HG02763 (cell line): Measurements from ENCODE around the gene SETBP1.
A peak's percentile ranks its signal among the peaks of the same experiment; 100 is the strongest.

Source experiments
- ATAC-seq: cut with Tn5 transposase; IDR thresholded peaks from one replicate; pipeline ENCODE4 v1.9.1; 2021; ENCODE audit warnings: mild to moderate bottlenecking, moderate library complexity; ENCODE audit not compliant: unreplicated experiment

SETBP1 gene

GRCh38 chr18:44679056-44679913 lies 1.4 kb upstream of the SETBP1 start:
- ATAC-seq = peak; percentile 91

- peak; percentile 1 for ATAC-seq
Measured at GRCh38 chr18:44679914-44680272, 795 bp upstream of the SETBP1 start.

DNA sequence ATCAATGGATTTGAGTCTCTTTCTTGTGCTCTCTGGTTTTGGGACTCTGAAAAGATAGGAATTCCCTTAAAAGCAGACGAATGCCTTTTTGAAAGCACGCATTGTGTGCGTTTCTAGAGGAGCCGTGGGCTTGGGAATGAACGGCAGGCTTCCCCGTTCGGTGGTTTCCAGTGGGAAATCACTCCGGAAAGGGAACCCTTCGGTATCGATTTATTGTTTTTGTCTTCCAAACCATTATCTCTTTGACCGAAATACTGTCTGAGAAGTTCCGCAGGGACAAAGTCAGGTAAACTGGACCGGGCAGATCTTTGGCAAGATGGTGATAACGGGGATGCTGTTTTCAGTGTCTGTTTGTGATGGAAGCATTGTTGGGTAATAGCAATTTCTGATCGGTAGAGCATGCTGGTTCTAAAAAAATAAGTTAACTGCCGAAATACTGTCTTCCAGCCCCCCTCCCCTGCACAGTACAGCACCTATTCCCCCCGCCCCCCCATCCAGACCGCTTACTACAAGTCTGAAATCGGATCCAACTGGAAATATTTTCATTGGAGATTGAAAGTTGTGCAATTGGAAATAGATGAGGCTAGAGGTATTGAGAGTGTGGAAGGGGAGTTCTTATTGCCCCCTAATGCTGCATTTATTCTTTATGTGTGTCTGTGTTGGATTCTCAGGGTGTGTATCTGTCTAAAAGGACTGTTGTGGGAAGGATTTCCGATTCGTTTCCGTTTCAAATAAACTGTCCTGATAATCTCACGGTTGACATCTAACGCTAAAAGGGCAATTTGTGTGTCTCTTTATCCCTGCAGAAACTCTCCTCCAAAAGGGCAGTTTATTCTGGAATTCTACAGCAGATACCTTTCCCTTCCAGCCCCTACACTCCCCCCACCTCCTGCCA lies 635 bp downstream of the SETBP1 start:
- no peak for ATAC-seq

GRCh38 chr18:44682201-44682870 lies 1.6 kb downstream of the SETBP1 start:
- ATAC-seq = no peak

DNA sequence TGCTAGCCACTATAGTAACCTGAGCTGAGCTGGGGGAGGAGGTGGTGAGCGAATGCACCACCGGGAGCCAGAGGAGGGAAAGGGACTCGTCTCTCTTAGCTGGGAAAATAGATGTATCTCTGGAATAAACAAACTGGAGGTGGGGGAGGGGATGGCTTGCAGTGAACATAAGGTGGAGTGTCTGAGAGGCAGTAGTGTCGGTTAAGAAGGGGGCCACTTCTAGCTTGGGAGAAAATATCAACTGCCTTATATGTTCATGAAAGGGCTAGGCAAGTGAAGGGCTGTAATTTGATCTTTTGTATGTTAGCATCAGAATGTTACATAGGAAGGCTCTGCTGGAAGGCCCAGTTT lies 2.2 kb downstream of the SETBP1 start:
- no peak for ATAC-seq

DNA sequence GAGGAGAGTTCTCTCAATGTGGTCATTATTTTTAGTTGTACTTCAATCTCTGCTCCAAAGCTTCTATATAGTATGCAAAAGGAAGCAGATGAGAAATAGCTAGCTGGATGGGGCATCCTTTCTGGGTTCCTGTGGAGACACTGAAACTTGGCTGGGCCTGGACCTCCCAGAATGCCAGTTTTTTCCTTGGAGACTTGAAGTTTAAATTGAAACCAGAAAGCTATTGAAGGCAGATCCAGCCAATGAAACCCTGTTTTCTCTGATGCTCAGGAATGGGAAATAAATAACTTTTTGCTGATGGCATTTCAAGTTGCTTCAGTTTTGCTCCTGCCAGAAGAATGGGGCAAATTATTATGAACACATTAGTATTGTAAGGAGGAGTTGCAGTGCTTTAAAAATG lies 2.9 kb downstream of the SETBP1 start:
- ATAC-seq = no peak

DNA sequence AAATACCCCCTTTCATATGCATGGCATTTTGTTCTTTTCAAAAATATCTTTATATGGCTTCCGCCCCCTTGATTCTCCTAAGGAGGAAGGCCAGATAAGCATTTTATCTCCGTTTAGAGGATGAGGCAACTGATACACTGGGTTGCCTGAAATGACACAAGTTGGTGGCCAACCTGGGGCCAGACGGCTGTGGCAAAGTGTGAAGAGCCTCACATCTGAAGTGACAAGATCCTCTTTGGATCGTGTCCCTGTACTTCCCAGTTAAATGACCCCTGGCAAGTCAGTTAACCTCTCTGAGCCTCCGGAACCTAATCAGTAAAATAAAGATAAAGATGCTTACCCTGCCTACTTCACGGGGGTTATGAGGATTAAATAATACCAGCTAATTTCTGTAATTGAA lies 4.6 kb downstream of the SETBP1 start:
- no peak for ATAC-seq

- ATAC-seq = no peak
Measured at GRCh38 chr18:44686156-44686555, 5.5 kb downstream of the SETBP1 start.

GRCh38 chr18:44687421-44687820 lies 6.7 kb downstream of the SETBP1 start:
- no peak for ATAC-seq

- no peak for ATAC-seq
Measured at GRCh38 chr18:44689736-44690135, 9.0 kb downstream of the SETBP1 start.

DNA sequence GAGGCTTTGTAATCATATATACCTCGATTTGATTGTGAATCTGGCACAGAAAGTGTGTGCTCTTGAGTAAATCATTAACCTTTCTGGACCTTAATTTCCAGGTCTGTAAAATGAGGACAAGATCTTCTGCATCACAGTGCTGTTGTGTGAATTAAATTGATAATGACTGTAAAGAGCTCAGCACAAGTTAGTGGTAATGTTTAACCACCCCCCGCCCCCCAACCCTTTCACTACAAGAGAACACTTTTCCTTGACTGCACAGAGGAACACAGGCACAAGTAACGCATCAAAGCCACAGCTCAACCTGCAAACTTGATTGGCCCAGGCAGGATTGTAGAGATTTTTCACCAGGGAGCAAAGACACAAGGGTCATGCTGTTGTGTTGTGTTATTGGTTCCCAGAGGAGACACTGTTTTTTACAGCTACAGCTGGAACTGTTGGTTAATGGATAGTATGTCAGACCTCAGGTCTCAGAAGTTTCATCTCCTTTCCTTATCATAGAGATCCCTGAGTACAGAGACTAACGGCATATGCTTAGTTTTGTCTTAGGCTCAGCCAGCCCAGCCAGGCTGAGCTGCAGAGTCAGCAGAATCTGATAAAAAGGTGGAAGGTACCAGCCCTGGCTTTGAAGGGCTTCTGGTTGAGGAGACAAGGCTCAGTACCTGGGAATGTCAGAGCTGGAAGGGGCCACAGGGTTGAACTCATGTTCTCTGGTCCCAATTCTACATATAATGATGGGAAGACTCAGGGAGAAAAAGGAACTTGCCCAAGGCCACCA lies 10.6 kb downstream of the SETBP1 start:
- no peak for ATAC-seq

- no peak for ATAC-seq
Measured at GRCh38 chr18:44693030-44693784, 12.5 kb downstream of the SETBP1 start.

DNA sequence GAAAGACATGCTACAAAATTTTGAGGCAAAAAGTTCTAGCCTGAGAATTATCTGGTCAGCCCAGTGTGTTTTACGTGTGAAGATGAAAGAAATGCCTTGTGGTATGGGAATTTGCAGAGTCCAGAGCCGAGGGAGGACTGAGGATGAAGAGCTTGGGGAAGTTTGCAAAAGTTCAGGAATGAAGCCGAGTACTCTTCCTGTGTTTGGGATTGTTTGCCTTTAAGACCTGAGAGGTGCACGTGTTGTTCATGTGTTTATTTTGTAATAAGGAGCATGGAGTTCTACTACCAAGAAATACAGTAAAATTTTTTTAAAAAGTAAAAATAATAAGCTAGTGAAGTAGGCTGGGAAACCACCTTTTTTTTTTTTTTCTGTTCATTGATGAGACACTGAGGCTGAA lies 14.8 kb downstream of the SETBP1 start:
- no peak for ATAC-seq

DNA sequence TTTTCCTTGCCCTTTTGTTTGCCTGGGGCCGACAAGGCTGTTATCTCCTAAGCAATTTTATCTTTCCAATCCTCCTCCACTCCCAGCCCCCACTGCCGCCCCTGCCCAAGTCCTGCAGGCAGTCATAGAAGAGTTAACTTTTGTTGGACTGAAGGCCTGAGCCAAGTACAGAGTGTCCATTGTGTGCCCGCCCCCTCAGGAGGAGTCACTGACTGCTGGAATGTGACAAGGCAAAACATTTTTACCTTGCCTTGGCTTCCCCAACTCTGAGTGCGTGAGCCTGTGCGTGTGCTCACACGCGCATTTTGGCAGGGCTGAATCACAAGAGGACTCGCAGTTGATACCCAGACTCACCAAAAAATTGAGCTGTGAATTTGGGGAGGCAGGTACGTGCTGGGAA lies 16.2 kb downstream of the SETBP1 start:
- ATAC-seq = no peak

GRCh38 chr18:44697315-44697714 lies 16.6 kb downstream of the SETBP1 start:
- no peak for ATAC-seq

GRCh38 chr18:44698518-44698917 lies 17.8 kb downstream of the SETBP1 start:
- ATAC-seq = no peak

DNA sequence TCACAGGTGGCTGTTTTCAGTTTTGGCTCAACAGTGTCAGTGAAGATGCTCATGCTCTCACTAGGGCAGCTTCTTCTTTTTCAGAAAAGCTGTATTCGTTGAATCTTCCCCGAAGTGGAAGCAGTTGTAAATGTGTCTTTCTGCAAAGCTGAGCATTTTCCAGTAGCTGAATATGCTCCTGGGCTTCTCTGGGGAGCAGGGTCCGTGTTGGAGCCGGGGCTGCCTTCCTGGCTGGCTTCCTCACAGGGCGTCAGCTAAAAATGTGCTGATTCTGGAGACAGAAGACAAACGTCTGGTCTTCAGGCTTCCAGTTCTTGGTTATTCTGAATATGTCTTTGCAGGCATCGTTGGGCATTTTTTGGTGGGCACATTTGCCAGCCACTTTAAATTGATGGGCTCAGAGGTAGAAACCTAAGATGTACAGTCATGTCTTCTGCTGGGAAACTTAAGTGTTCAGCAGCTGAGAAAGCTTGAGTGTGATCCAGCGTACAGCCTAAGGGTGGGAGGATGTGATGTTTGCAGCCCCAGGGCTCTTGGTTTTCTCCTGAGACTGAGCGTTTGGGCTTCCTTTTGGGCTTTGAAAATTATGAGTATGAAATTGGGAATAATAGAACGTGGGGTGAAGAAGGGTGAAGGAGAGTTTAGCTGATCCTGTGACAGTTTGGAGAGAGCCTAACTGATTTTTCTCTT lies 19.0 kb downstream of the SETBP1 start:
- no peak for ATAC-seq

GRCh38 chr18:44700652-44701051 lies 20.0 kb downstream of the SETBP1 start:
- ATAC-seq = peak; percentile 34

GRCh38 chr18:44701227-44701626 lies 20.5 kb downstream of the SETBP1 start:
- ATAC-seq = no peak
